ENCODE data around the gene LCN10. TPM values are rescaled to one million over a fixed set of nuclear protein-coding genes. Genes with fewer than 3 reads are reported as not detected.

Gene LCN10
- total RNA-seq, 1 donor from 2014 or later = 2.5 TPM

GRCh38 chr9:136691316-136692184, 51.2 kb downstream of the LCN10 start:
- DNase-seq (no peak), ATAC-seq (no peak)
- no peak overlapping the region for H3K27ac ChIP-seq
- H3K9me3 ChIP-seq = no peaks in the 10 kb centered on the region
- no peak overlapping the region for H3K4me3 ChIP-seq
- no peaks in the 10 kb centered on the region for H3K36me3 ChIP-seq
- intact Hi-C loops (cut with DNase I) = no loop called here
- no peak for TF ChIP-seq CTCF (IDR thresholded peaks at IDR 0.05)
- H3K27me3 ChIP-seq (ENCODE audit: low read depth) = no peaks in the 10 kb centered on the region
- H3K4me1 ChIP-seq = peaks cover 72% of the 10 kb centered on the region

- H3K27ac ChIP-seq = peak overlapping the region; percentile 54
- H3K4me1 ChIP-seq = peaks cover 72% of the 10 kb centered on the region
Observed at GRCh38 chr9:136690806-136691261, 51.9 kb downstream of the LCN10 start.

GRCh38 chr9:136690104-136690805, 52.5 kb downstream of the LCN10 start:
- no peaks in the 10 kb centered on the region for H3K9me3 ChIP-seq
- DNase-seq (no peak), ATAC-seq (no peak)
- intact Hi-C loops (cut with DNase I) = no loop called here
- no peak for TF ChIP-seq CTCF (IDR thresholded peaks at IDR 0.05)
- H3K27ac ChIP-seq = peak overlapping the region; percentile 54
- no peak overlapping the region for H3K4me3 ChIP-seq
- H3K4me1 ChIP-seq = peaks cover 73% of the 10 kb centered on the region
- no peaks in the 10 kb centered on the region for H3K27me3 ChIP-seq (ENCODE audit: low read depth)
- no peaks in the 10 kb centered on the region for H3K36me3 ChIP-seq

More at GRCh38 chr9:136690806-136691261, 51.9 kb downstream of the LCN10 start:
- peak; percentile 72 for DNase-seq
- Histone ChIP-seq H3K4me3 (no peak overlapping the region), H3K9me3 (no peaks in the 10 kb centered on the region), H3K27me3 (ENCODE audit: low read depth) (no peaks in the 10 kb centered on the region), H3K36me3 (no peaks in the 10 kb centered on the region)
- TF ChIP-seq CTCF (IDR thresholded peaks at IDR 0.05) = no peak
- intact Hi-C loops (cut with DNase I) = no loop called here
- ATAC-seq = no peak

- intact Hi-C loops (cut with DNase I) = no loop called here
- DNase-seq (no peak), ATAC-seq (no peak)
- H3K27me3 ChIP-seq (ENCODE audit: low read depth) = no peaks in the 10 kb centered on the region
- no peaks in the 10 kb centered on the region for H3K9me3 ChIP-seq
- H3K4me1 ChIP-seq = peaks cover 76% of the 10 kb centered on the region
- H3K27ac ChIP-seq = peak overlapping the region; percentile 54
- no peak overlapping the region for H3K4me3 ChIP-seq
- H3K36me3 ChIP-seq = no peaks in the 10 kb centered on the region
- no peak for TF ChIP-seq CTCF (IDR thresholded peaks at IDR 0.05)
Observed at GRCh38 chr9:136689108-136689460, 53.7 kb downstream of the LCN10 start.

- no peaks in the 10 kb centered on the region for H3K36me3 ChIP-seq
- no peaks in the 10 kb centered on the region for H3K27me3 ChIP-seq (ENCODE audit: low read depth)
- peaks cover 70% of the 10 kb centered on the region for H3K4me1 ChIP-seq
- H3K4me3 ChIP-seq = peak overlapping the region; percentile 97
- H3K9me3 ChIP-seq = no peaks in the 10 kb centered on the region
- TF ChIP-seq CTCF (IDR thresholded peaks at IDR 0.05) = no peak
- DNase-seq (no peak), ATAC-seq (no peak)
- intact Hi-C loops (cut with DNase I) = no loop called here
- peak overlapping the region; percentile 93 for H3K27ac ChIP-seq
Observed at GRCh38 chr9:136688274-136689107, 54.2 kb downstream of the LCN10 start.

All from lower lobe of right lung (tissue), 2 donors.